Peyer's patch (tissue), 4 donors: ENCODE data around the gene CHSY3.

Experiments used
- CTCF ChIP-seq, 6 experiments: fragments of 450-650 bp in 4 of 6; fragments of 200-600 bp in 2 of 6; sonication (generic) in 1 of 6; IDR thresholded peaks; one replicate each; pipeline ENCODE4 v1.5.1; 2017 to 2019; ENCODE audit warnings: antibody characterized with exemption in 6 of 6, mild to moderate bottlenecking in 3 of 6, moderate library complexity in 1 of 6
- POLR2A ChIP-seq, 2 donors: fragments of 450-650 bp; IDR thresholded peaks; one replicate each; pipeline ENCODE4 v1.5.1; 2017; ENCODE audit warnings: antibody characterized with exemption in 2 of 2, mild to moderate bottlenecking in 2 of 2, moderate library complexity in 2 of 2

- TF ChIP-seq CTCF (IDR thresholded peaks at IDR 0.05) (no peak), POLR2A (IDR thresholded peaks at IDR 0.05) (no peak)
Measured at GRCh38 chr5:129905473-129906176, 1.4 kb downstream of the CHSY3 start.
